NCI-H2107 (cell line): ENCODE data around the gene ASB6.
A peak's percentile ranks its signal among the peaks of the same experiment; 100 is the strongest.
"Not testable (repeated sequence)": the region's sequence is repeated elsewhere in the genome, so short reads cannot be mapped to it uniquely, and the experiment has no call there.

Experiments
- DNase-seq: peaks from one replicate; lab custom pipeline; 2025; lab: John Stamatoyannopoulos, UW

ASB6 gene

GRCh38 chr9:129643706-129644105 is 1.8 kb upstream of the ASB6 start:
- no peak for DNase-seq

GRCh38 chr9:129640871-129641749 is 841 bp downstream of the ASB6 start:
- DNase-seq: no peak

- peak; percentile 57 for DNase-seq
Observed at GRCh38 chr9:129640086-129640870, 1.7 kb downstream of the ASB6 start.

GRCh38 chr9:129639756-129640085 is 2.2 kb downstream of the ASB6 start:
- no peak for DNase-seq

GRCh38 chr9:129639034-129639630 is 2.8 kb downstream of the ASB6 start:
- DNase-seq: no peak

GRCh38 chr9:129637673-129638439 is 4.1 kb downstream of the ASB6 start:
- no peak for DNase-seq

- DNase-seq: no peak
Observed at GRCh38 chr9:129637102-129637501, 4.8 kb downstream of the ASB6 start.

- DNase-seq: not testable (repeated sequence)
Observed at GRCh38 chr9:129636343-129636742, 5.6 kb downstream of the ASB6 start.

- DNase-seq: no peak
Observed at GRCh38 chr9:129635099-129636065, 6.6 kb downstream of the ASB6 start.

- DNase-seq: no peak
Observed at GRCh38 chr9:129633848-129634247, 8.1 kb downstream of the ASB6 start.

GRCh38 chr9:129633207-129633606 is 8.7 kb downstream of the ASB6 start:
- no peak for DNase-seq

- no peak for DNase-seq
Observed at GRCh38 chr9:129632460-129632859, 9.5 kb downstream of the ASB6 start.

GRCh38 chr9:129631674-129632129 is 10.2 kb downstream of the ASB6 start:
- no peak for DNase-seq

- no peak for DNase-seq
Observed at GRCh38 chr9:129630967-129631673, 10.8 kb downstream of the ASB6 start.

- DNase-seq: no peak
Observed at GRCh38 chr9:129629251-129629820, 12.6 kb downstream of the ASB6 start.

- no peak for DNase-seq
Observed at GRCh38 chr9:129628709-129629108, 13.2 kb downstream of the ASB6 start.

- no peak for DNase-seq
Observed at GRCh38 chr9:129627556-129628440, 14.2 kb downstream of the ASB6 start.

GRCh38 chr9:129626625-129627284 is 15.2 kb downstream of the ASB6 start:
- DNase-seq: no peak
